ENCODE data around the gene CCDC120.

GRCh38 chrX:49066278-49066677 lies 7.5 kb downstream of the CCDC120 start:
- no peak for TF ChIP-seq EZH2 (IDR thresholded peaks at IDR 0.05; ENCODE audit: low read depth)
- TF ChIP-seq, protein P1, sequence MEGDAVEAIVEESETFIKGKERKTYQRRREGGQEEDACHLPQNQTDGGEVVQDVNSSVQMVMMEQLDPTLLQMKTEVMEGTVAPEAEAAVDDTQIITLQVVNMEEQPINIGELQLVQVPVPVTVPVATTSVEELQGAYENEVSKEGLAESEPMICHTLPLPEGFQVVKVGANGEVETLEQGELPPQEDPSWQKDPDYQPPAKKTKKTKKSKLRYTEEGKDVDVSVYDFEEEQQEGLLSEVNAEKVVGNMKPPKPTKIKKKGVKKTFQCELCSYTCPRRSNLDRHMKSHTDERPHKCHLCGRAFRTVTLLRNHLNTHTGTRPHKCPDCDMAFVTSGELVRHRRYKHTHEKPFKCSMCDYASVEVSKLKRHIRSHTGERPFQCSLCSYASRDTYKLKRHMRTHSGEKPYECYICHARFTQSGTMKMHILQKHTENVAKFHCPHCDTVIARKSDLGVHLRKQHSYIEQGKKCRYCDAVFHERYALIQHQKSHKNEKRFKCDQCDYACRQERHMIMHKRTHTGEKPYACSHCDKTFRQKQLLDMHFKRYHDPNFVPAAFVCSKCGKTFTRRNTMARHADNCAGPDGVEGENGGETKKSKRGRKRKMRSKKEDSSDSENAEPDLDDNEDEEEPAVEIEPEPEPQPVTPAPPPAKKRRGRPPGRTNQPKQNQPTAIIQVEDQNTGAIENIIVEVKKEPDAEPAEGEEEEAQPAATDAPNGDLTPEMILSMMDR (conservative IDR thresholded peaks at IDR 0.05) = no peak
